ENCODE data around the gene C8A.

Gene C8A

DNA sequence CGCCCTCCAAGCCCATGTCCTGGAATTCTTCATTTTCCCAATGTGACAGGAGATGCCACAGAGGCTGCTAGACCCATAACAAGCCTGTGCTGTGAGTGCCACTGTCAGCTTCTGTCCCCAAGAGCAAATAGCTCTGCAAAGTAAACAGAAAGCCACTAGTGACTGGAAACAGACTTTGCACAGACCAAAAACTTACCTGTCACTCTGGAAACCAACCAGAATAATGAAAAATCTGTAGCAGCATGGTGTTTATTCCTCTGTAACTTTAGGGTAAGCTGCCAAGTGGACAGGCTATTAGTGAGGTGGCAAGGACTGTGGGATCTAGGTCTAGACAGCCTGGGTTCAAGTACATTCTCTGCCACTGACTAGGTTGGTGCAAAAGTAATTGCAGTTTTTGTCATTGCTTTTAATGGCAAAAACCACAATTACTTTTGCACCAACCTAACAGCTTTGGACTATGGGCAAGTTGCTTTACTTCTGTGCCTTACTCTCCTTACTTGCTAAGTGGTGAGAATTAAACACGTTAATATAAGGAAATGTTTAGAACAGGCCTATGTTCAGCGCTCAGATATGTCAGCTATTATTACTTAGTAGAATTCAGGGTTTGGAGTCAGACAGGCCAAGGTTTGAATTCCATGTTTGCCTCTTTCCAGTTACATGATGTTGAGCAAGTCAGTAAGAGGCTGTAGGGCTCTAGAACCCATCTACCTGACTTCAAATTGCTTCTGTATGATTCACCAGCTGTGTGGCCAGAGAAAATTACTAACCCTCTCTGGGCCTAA is 111.5 kb downstream of the C8A start, which contains the start of gene C8B:
Gene C8B, minus strand, starts transcription at position 100 of the 782 bp plus-strand sequence. Its CDS starts 67 bp downstream, at position 33.
- no CpG with 5 or more reads among the region's 3 CpGs for WGBS, 2 donors (ENCODE audit: extremely low coverage in 2 of 2, insufficient read length in 2 of 2, insufficient replicate concordance in 1 of 2)
- Histone ChIP-seq H4K91ac (ENCODE audit: low read depth, low read length, poor library complexity) (no peak within 1 kb of the TSS), H2AK5ac (ENCODE audit: low read depth, low read length) (no peak within 1 kb of the TSS)

DNA sequence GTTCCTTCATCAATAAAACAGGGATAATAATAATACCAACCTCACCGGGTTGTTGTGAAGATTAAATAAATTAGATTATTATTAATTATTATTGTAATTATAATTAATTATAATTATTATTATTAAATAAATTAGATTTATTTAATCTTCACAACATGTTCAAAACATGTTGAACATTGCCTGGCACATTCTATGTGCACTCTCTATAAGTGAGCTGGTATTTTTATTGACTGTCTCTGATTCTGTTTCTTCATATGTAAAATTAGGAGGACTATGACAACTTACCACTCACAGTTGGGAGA is 112.1 kb downstream of the C8A start:
- Histone ChIP-seq H2BK15ac (ENCODE audit: low read length) (no peak overlapping the region), H3K4ac (ENCODE audit: low read length) (no peak overlapping the region), H2BK12ac (ENCODE audit: low read length) (no peak overlapping the region), H3K27me3 (ENCODE audit: control insufficient read depth in 3 of 3, insufficient read depth in 3 of 3, low read depth in 1 of 3, low read length in 3 of 3) (peaks cover 0 to 7% (median 0%) of the 10 kb centered on the region in 3 experiments), H3K4me3 (ENCODE audit: low read length in 2 of 2) (no peak overlapping the region), H3K36me3 (replicated peaks in 1 of 2; ENCODE audit: control insufficient read depth in 2 of 2, insufficient read depth in 2 of 2, low read length in 2 of 2) (no peaks in the 10 kb centered on the region), H3K23ac (ENCODE audit: low read depth, low read length, poor library complexity) (no peak overlapping the region), H3K4me2 (ENCODE audit: insufficient read depth, low read length, poor library complexity, severe bottlenecking) (no peak overlapping the region), H3K79me1 (ENCODE audit: low read depth, low read length) (no peaks in the 10 kb centered on the region), H4K8ac (ENCODE audit: low read depth, low read length) (no peak overlapping the region), H3K18ac (ENCODE audit: low read length) (no peak overlapping the region), H3K4me1 (ENCODE audit: control insufficient read depth in 2 of 2, insufficient read depth in 1 of 2, low read depth in 1 of 2, low read length in 2 of 2) (peaks cover 0 to 8% of the 10 kb centered on the region in 2 donors), H3K27ac (replicated peaks; ENCODE audit: low read length) (no peak overlapping the region), H3K14ac (ENCODE audit: low read length) (no peak overlapping the region), H4K91ac (ENCODE audit: low read depth, low read length, poor library complexity) (no peak overlapping the region), H2AFZ (ENCODE audit: low read length) (no peak overlapping the region), H3K9ac (ENCODE audit: low read depth, low read length, poor library complexity) (no peak overlapping the region), H2AK5ac (ENCODE audit: low read depth, low read length) (no peak overlapping the region), H3K9me3 (replicated peaks in 1 of 2; ENCODE audit: control insufficient read depth in 2 of 2, insufficient read depth in 1 of 2, low read depth in 1 of 2, low read length in 2 of 2) (no peaks in the 10 kb centered on the region), H2BK5ac (ENCODE audit: low read length) (no peak overlapping the region), H2BK120ac (ENCODE audit: low read depth, low read length) (no peak overlapping the region)
- WGBS, 2 donors (ENCODE audit: extremely low coverage in 2 of 2, insufficient read length in 2 of 2, insufficient replicate concordance in 1 of 2): no CpG with 5 or more reads among the region's 1 CpG
- DNase-seq (ENCODE audit: low spot score): no peak

More for the DNA sequence above, 111.5 kb downstream of the C8A start, which contains the start of gene C8B:
- Histone ChIP-seq H3K4me2 (ENCODE audit: insufficient read depth, low read length, poor library complexity, severe bottlenecking) (no peak within 1 kb of the TSS), H3K23ac (ENCODE audit: low read depth, low read length, poor library complexity) (no peak within 1 kb of the TSS), H3K36me3 (replicated peaks in 1 of 2; ENCODE audit: control insufficient read depth in 2 of 2, insufficient read depth in 2 of 2, low read length in 2 of 2) (no peaks in the 10 kb centered on the region), H2BK120ac (ENCODE audit: low read depth, low read length) (no peak within 1 kb of the TSS), H2BK12ac (ENCODE audit: low read length) (no peak within 1 kb of the TSS), H2BK15ac (ENCODE audit: low read length) (no peak within 1 kb of the TSS), H3K4ac (ENCODE audit: low read length) (no peak within 1 kb of the TSS), H3K27me3 (ENCODE audit: control insufficient read depth in 3 of 3, insufficient read depth in 3 of 3, low read depth in 1 of 3, low read length in 3 of 3) (peaks cover 0 to 3% (median 0%) of the 10 kb centered on the region in 3 experiments), H3K9me3 (replicated peaks in 1 of 2; ENCODE audit: control insufficient read depth in 2 of 2, insufficient read depth in 1 of 2, low read depth in 1 of 2, low read length in 2 of 2) (no peaks in the 10 kb centered on the region), H3K4me3 (ENCODE audit: low read length in 2 of 2) (no peak within 1 kb of the TSS), H2BK5ac (ENCODE audit: low read length) (no peak within 1 kb of the TSS), H2AFZ (ENCODE audit: low read length) (peak within 1 kb of the TSS; percentile 56), H3K27ac (replicated peaks; ENCODE audit: low read length) (no peak within 1 kb of the TSS), H4K8ac (ENCODE audit: low read depth, low read length) (no peak within 1 kb of the TSS), H3K18ac (ENCODE audit: low read length) (no peak within 1 kb of the TSS), H3K79me1 (ENCODE audit: low read depth, low read length) (no peaks in the 10 kb centered on the region), H3K4me1 (ENCODE audit: control insufficient read depth in 2 of 2, insufficient read depth in 1 of 2, low read depth in 1 of 2, low read length in 2 of 2) (peaks cover 0 to 8% of the 10 kb centered on the region in 2 donors), H3K14ac (ENCODE audit: low read length) (no peak within 1 kb of the TSS), H3K9ac (ENCODE audit: low read depth, low read length, poor library complexity) (no peak within 1 kb of the TSS)
- no peak for DNase-seq (ENCODE audit: low spot score)

DNA sequence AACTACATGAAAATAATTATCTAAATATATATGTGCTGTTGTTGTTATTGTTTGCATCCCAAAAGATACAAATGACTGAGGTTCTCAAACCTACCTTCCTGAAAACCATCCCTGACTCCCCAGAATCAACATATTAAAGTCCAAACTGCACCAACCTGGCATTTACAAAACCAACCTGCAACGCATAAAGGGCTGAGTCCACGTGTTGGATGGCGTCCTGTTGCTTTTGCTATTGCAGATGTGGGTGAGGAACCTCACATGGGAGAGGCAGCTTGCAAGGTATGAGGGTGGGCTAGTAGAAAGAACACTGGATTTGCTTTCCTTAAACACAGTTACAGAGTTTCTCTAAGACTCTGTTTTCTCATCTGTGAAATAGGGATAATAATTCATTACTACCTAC is 112.8 kb downstream of the C8A start:
- no peak overlapping the region for H4K8ac ChIP-seq (ENCODE audit: low read depth, low read length)
- no CpG with 5 or more reads among the region's 3 CpGs for WGBS, 2 donors (ENCODE audit: extremely low coverage in 2 of 2, insufficient read length in 2 of 2, insufficient replicate concordance in 1 of 2)

More for the DNA sequence above, 112.8 kb downstream of the C8A start:
- Histone ChIP-seq H3K18ac (ENCODE audit: low read length) (no peak overlapping the region), H2BK12ac (ENCODE audit: low read length) (no peak overlapping the region), H4K91ac (ENCODE audit: low read depth, low read length, poor library complexity) (no peak overlapping the region), H3K27me3 (ENCODE audit: control insufficient read depth in 3 of 3, insufficient read depth in 3 of 3, low read depth in 1 of 3, low read length in 3 of 3) (peaks cover 0 to 7% (median 0%) of the 10 kb centered on the region in 3 experiments), H3K9me3 (replicated peaks in 1 of 2; ENCODE audit: control insufficient read depth in 2 of 2, insufficient read depth in 1 of 2, low read depth in 1 of 2, low read length in 2 of 2) (no peaks in the 10 kb centered on the region), H3K23ac (ENCODE audit: low read depth, low read length, poor library complexity) (no peak overlapping the region), H3K14ac (ENCODE audit: low read length) (no peak overlapping the region), H2AFZ (ENCODE audit: low read length) (no peak overlapping the region), H2BK120ac (ENCODE audit: low read depth, low read length) (no peak overlapping the region), H3K4me2 (ENCODE audit: insufficient read depth, low read length, poor library complexity, severe bottlenecking) (no peak overlapping the region), H3K4me3 (ENCODE audit: low read length in 2 of 2) (no peak overlapping the region), H2BK15ac (ENCODE audit: low read length) (no peak overlapping the region), H3K4me1 (ENCODE audit: control insufficient read depth in 2 of 2, insufficient read depth in 1 of 2, low read depth in 1 of 2, low read length in 2 of 2) (peaks cover 0 to 8% of the 10 kb centered on the region in 2 donors), H3K36me3 (replicated peaks in 1 of 2; ENCODE audit: control insufficient read depth in 2 of 2, insufficient read depth in 2 of 2, low read length in 2 of 2) (no peaks in the 10 kb centered on the region), H3K27ac (replicated peaks; ENCODE audit: low read length) (no peak overlapping the region), H2AK5ac (ENCODE audit: low read depth, low read length) (no peak overlapping the region), H3K4ac (ENCODE audit: low read length) (no peak overlapping the region), H3K79me1 (ENCODE audit: low read depth, low read length) (no peaks in the 10 kb centered on the region), H3K9ac (ENCODE audit: low read depth, low read length, poor library complexity) (no peak overlapping the region), H2BK5ac (ENCODE audit: low read length) (no peak overlapping the region)
- no peak for DNase-seq (ENCODE audit: low spot score)

All from neuronal stem cell (in vitro differentiated cells).